Activated T-cell treated with anti-CD3 and anti-CD28 coated beads, Interleukin-2, amount 50 U/mL, for 48 hours (primary cell): ENCODE data around the gene DLGAP5.

Experiments used
- DNase-seq, 2 experiments: peaks; one replicate each; pipeline ENCODE4 v3.0.0-alpha.2; 2020

The DLGAP5 gene

DNA sequence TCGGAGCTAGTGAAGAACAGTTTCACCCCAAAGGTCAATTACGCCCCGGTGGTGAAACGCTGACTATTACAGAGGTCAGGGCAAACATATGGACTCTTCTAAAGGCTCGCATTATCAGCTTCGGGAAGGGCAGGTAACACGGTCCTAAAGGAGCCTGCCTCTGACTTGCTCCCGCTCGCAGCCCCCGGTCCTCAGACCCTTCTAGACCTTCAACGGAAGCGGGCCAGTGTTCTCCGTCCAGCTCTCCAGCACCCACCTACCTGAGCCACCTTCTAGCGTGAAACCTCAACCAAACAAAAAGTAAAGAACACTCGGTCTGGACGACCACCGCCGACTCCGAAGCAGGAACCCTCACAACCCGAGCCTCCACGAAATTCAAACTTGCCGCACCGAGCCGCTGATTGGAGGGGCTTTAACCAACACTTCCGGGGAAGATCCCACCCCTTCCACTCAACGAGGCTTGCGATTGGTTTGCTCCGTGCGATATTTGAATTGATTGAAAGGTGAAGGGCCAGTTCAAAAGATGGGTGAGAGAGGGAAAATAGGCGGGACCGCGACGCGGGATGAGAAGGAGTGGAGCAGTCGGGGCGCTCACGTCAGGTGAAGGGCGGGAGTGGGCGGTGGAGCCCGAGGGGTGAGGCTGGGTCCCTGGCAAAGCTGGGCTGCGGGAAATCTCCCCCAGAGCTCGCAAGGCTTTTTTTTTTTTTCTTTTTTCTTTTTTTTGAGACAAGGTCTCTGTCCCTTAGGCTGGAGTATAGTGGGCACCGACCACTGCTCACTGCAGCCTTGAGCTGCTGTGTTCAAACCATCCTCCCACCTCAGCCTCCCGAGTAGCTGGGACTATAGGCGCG, at the start of gene DLGAP5:
DLGAP5 (minus strand) TSS at position 383 of the 851 bp plus-strand sequence. CDS start 2,406 bp downstream, outside the sequence.
- peak; percentile 93 for DNase-seq

DNA sequence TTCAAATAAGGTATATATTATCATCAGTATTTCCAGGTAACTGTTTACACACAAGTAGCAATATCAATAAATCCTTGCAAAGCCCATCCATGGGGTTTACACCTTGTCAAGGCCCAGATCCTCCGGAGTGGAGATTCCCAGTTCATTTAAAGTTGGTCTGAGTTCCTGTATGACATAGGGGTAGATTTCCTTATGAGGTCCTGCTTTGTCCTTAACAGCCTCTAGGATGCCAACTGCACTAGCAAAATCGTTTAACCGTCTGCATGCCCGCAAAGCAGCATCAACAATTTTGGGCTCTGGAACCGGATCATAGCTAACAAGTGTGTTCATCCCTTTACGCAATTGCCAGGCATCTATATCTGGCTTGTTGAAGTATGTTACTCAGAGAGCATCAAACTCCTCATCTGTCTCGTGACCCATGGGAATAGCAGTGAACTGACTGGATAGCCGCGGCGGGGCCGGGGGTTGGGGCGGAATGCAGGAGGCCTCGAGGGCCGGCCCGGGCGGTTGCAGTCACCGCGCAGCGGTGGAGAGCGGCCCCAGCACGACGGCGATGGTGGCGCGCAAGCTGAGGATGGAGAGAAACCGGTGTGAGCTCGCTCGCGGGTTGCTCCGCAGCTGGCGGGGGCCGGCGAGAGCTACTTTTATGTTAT, 49.3 kb upstream of the DLGAP5 start:
- DNase-seq, result no peak

DNA sequence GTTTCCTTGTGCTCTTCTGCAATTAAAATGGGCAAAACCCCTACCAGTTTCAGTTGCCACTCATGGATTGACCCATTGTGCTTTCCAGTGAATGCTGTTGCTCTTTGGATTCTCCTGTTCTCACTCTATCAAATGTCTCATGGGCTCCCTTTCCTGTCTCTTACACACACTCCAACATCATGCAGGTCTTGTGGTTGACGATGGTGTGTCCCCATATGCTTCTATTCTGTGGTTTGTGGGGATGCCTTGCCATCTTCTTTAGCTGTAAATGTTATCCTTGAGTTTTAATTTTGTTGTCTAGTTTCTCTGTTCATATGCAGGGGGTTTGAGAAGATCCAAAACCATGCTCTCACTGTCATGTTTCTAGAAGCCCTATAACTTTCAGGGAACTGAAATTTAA, 47.9 kb upstream of the DLGAP5 start:
- no peak for DNase-seq

DNA sequence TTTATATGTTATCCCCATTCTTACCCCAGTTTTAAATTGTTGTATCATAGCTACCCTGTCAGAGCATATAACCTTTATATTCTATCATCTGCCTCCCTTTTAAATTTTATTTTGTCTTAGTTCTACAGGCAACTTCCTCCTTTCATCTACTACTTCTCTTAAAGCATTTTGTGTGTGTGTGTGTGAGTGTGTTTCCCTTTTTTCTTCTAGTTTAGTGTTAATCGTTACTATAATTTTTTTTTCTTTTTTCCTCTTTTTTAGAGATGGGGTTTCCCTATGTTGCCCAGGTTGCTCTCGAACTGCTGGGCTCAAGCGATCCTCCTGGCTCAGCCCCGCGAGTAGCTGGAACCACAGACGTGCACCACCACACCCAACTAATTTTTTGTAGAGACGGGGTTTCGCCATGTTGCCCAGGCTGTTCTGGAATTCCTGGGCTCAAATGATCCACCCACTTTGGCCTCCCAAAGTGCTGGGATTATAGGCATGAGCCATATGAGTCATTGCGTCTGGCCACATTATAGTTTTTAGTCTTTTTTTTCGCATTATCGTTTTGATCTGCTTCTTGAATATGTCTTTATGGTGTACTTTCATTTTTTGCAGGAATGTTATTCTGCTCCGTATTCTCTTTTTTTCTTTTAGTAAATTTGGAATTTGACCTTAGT, 46.8 kb upstream of the DLGAP5 start:
- DNase-seq, result no peak

- no peak for DNase-seq
These were observed 42.2 kb upstream of the DLGAP5 start for GRCh38 chr14:55233591-55233990.

GRCh38 chr14:55228261-55228660, 36.9 kb upstream of the DLGAP5 start:
- no peak for DNase-seq

DNA sequence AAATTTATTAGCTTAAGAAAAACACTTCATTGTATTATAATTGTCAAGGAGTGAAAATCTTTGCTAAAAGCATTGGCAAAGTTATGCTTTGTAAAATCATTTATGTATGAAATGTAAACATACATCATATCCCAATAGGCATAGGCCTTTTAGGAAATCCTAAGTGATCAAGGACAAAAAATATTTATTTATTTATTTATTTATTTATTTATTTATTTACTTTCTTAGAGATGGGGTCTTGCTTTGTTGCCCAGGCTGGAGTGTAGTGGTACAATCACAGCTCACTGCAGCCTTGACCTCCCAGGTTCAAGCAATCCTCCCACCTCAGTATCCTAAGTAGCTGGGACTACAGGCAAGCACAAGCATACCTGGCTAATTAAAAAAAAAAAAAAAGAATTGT, 32.0 kb upstream of the DLGAP5 start:
- DNase-seq, result no peak

DNA sequence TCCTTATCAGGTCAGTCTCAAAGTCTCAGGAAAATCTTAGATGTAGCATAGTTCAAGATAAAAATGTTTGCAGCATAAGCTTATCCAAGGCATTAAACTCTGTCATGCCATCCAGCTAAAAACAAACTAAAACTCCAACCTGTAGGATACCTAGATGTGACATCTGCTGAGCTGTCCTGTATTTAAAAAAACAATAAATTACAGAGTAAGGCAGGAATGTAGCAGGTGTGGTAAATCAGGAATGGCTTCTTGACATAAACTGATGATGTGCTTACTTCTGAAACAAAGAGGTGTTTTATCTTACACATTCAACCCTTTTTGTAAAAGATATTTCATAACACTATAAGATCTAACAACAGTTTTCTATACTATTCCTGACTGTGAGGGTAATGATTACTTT, 30.6 kb upstream of the DLGAP5 start:
- no peak for DNase-seq

GRCh38 chr14:55221186-55221585, 29.8 kb upstream of the DLGAP5 start:
- DNase-seq, result no peak

DNA sequence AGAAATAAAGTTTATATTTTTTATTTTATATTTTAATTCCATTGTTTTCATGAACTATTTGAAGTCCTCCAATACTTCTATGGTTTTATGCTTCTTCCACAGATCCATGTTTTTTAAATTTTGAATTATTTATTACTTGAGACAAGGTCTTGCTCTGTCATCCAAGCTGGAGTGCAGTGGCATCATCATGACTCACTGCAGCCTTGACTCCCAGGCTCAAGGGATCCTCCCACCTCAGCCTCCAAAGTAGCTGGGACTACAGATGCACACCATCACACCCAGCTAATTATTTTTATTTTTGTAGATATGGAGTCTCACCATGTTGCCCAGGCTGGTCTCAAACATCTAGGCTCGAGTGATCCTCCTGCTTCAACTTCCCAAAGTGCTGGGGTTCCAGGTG, 28.8 kb upstream of the DLGAP5 start:
- DNase-seq, result no peak

GRCh38 chr14:55212634-55213033, 21.2 kb upstream of the DLGAP5 start:
- no peak for DNase-seq

DNA sequence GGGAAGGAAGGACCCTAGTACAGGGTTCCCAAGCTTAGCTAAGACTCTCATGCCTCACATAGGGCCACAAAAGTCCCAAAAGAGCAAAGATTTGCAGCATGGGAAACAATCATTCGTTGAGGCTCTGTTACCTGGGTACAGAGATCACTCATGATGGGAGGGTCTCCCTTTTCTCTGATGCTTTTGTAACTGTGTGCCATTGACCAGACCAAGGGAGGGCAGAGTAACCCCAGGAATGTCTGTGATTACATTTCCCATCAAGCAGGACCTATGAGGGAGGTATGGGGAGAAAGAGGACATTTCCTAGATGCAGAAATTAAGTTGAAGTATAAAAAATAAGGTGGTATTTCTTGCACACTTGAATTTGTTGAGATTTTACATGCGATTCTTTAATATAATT, 16.4 kb upstream of the DLGAP5 start:
- no peak for DNase-seq

DNA sequence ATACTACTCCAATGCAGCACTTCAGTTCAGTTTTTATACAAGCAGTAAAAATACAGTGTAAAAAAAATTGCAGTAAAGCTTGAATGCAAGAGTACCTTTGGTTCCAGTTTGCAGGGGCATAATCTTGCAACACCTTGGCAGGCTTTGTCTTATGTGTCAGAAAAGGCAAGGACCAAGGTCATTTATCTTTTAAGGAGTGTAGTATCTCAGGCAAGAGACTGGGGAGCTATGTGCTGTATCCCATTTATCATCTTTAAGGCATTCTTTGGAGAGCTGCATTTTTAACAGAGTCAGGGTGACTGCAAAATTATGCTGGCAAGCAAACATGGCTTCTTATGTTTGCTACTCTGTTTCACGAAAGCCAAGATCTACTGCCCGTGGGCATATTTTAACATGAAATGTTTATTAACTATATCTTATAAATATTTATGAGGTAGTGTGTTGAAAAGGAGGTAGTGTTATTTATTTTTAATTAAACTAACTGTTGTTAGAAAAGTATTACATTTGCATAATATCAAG, 14.8 kb upstream of the DLGAP5 start:
- DNase-seq, result no peak

DNA sequence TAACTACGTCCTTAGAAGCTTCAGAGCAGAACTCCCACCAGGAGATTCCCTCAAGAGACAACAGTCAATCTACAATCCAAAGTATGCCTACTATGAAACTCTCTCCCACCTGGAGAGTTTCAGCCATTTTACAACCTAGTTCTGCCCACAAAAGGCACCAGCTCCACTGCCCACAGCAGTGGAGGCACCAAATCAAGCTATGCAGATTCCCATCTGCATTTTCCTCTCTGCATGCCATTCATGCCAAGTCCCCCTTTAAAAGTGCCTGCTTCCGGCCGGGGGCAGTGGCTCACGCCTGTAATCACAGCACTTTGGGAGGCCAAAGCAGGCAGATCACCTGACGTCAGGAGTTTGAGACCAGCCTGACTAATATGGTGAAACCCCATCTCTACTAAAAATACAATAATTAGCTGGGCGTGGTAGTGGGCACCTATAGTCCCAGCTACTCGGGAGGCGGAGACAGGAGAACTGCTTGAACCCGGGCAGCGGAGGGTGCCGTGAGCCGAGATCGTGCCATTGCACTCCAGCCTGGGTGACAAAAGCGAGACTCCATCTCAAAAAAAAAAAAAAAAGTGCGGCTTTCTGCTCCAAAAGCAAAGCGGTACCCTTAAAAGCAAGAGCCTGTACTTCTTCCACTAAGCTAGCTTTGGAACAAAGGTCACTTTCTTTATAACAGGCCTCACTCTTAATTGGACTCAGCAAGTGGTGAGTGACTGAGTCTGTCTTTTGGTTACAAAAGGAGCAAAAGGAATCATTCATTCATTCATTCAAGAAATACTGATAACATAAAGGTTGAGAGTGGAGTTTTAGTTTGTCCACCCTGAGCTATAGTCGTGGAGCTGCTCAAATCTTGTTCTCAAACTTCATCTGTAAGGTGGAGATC, 10.1 kb upstream of the DLGAP5 start:
- DNase-seq, result no peak

- no peak for DNase-seq
These were observed 9.3 kb upstream of the DLGAP5 start for GRCh38 chr14:55200651-55201050.

- DNase-seq, result no peak
These were observed 7.4 kb upstream of the DLGAP5 start for GRCh38 chr14:55198749-55199148.

GRCh38 chr14:55194656-55195355, 3.4 kb upstream of the DLGAP5 start:
- no peak for DNase-seq

- DNase-seq, result no peak
These were observed 753 bp upstream of the DLGAP5 start for GRCh38 chr14:55192054-55192621.

DNA sequence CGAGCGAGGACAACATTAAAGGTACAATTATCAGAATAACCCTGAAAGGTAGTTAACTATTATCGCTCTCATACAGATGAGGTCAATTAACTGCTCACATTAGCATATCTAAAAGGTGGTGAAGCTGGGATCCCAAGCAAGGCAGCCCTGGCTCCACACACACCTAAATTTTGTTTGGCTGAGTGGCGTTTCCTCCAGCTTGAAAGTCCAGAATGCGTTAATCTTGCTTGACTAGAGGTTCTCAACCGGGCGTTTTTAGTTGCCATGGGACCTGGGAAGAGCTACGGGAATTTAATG, 531 bp downstream of the DLGAP5 start:
- DNase-seq, result no peak

- no peak for DNase-seq
These were observed 2.6 kb downstream of the DLGAP5 start for GRCh38 chr14:55188686-55189295.

GRCh38 chr14:55180434-55180833, 11.0 kb downstream of the DLGAP5 start:
- no peak for DNase-seq
